Endothelial cell of umbilical vein (primary cell): ENCODE results near the gene NRXN3. TPM values are rescaled to one million over a fixed set of nuclear protein-coding genes. Genes with fewer than 3 reads are reported as not detected.

Experiments used
- BruUV-seq: library from RNA; stranded (reverse); fragments of 400-500 nt; replicated peaks from 2 replicates; lab custom pipeline; 2021; lab: Mats Ljungman, UMichigan
- CTCF ChIA-PET: fragments of 300-600, 350-600 bp; sonication (Branson Sonifier 250); formaldehyde crosslinking; loops from one replicate; lab custom pipeline; 2021; ENCODE audit warnings: antibody characterized with exemption, inconsistent platforms; lab: Charles Lee
- POLR2A ChIA-PET: fragments of 300-600, 350-600 bp; sonication (Branson Sonifier 250); formaldehyde crosslinking; loops from one replicate; lab custom pipeline; 2021; ENCODE audit warnings: antibody characterized with exemption, inconsistent platforms; lab: Charles Lee
- DNase-seq: peaks from one replicate; pipeline ENCODE4 v3.0.0-alpha.2; 2011; ENCODE audit warnings: low read depth, low spot score
- FAIRE-seq: peaks from 2 replicates; lab custom pipeline; 2011; peaks lifted over from hg19 to GRCh38; lab: Jason Lieb, UNC
- H2AFZ ChIP-seq: 2 replicates; pipeline ENCODE4 v1.6.0; 2012; ENCODE audit warnings: low read depth, low read length, control low read depth, inconsistent platforms
- H3K27ac ChIP-seq: 2 replicates; pipeline ENCODE4 v1.5.1; 2011; ENCODE audit warnings: low read depth, mild to moderate bottlenecking, control low read depth, low read length, moderate library complexity; ENCODE audit not compliant: insufficient read depth
- H3K27me3 ChIP-seq, 2 experiments: 2 replicates each; pipeline versions ENCODE4 v1.6.0 to v1.6.1; 2011; ENCODE audit warnings: low read length in 2 of 2, mixed read lengths in 1 of 2; ENCODE audit not compliant: control insufficient read depth in 2 of 2, insufficient read depth in 2 of 2
- H3K36me3 ChIP-seq, 2 experiments: 2 replicates in 1 of 2; 3 replicates in 1 of 2; pipeline ENCODE4 v1.5.1; 2011; ENCODE audit warnings: low read length in 2 of 2, mild to moderate bottlenecking in 1 of 2, moderate library complexity in 1 of 2; ENCODE audit not compliant: control insufficient read depth in 2 of 2, insufficient read depth in 2 of 2; ENCODE audit errors: extremely low read depth in 1 of 2
- H3K4me1 ChIP-seq: 3 replicates; pipeline ENCODE4 v1.5.1; 2011; ENCODE audit warnings: mild to moderate bottlenecking, low read length; ENCODE audit not compliant: control insufficient read depth, insufficient read depth; ENCODE audit errors: extremely low read depth
- H3K4me2 ChIP-seq: 2 replicates; pipeline ENCODE4 v1.6.1; 2011; ENCODE audit warnings: low read length, control low read depth, mixed read lengths; ENCODE audit not compliant: insufficient read depth
- H3K4me3 ChIP-seq, 3 experiments: fragments of 200-600 bp in 1 of 3; sonication (generic), shearing (Covaris generic) in 1 of 3; replicated peaks in 1 of 3; 2 replicates each; pipeline ENCODE4 v1.5.1; 2011 to 2016; ENCODE audit warnings: control low read depth in 3 of 3, low read length in 3 of 3, mild to moderate bottlenecking in 2 of 3, inconsistent platforms in 1 of 3, low read depth in 1 of 3, moderate library complexity in 1 of 3; ENCODE audit not compliant: insufficient read depth in 1 of 3
- H3K79me2 ChIP-seq: 2 replicates; pipeline ENCODE4 v1.6.0; 2012; ENCODE audit warnings: low read length, inconsistent platforms; ENCODE audit not compliant: control insufficient read depth, insufficient read depth
- H3K9ac ChIP-seq: replicated peaks from 2 replicates; pipeline ENCODE3; 2011; ENCODE audit warnings: low read length, control low read depth; ENCODE audit not compliant: insufficient read depth; ENCODE audit errors: extremely low read depth
- H3K9me1 ChIP-seq: replicated peaks from 3 replicates; pipeline ENCODE4 v1.6.0; 2011; ENCODE audit warnings: mild to moderate bottlenecking, low read length; ENCODE audit not compliant: control insufficient read depth, insufficient read depth; ENCODE audit errors: extremely low read depth
- H3K9me3 ChIP-seq: replicated peaks from 2 replicates; pipeline ENCODE4 v1.5.1; 2012; ENCODE audit warnings: low read length, inconsistent platforms; ENCODE audit not compliant: control insufficient read depth, insufficient read depth
- H4K20me1 ChIP-seq: replicated peaks from 2 replicates; pipeline ENCODE3; 2011; ENCODE audit warnings: mild to moderate bottlenecking, low read length; ENCODE audit not compliant: control insufficient read depth, insufficient read depth; ENCODE audit errors: extremely low read depth
- EZH2 ChIP-seq: IDR thresholded peaks from 2 replicates; pipeline ENCODE4 v1.6.1; 2012; ENCODE audit warnings: borderline replicate concordance, low read depth, mild to moderate bottlenecking, moderate library complexity, low read length, inconsistent platforms; ENCODE audit not compliant: severe bottlenecking
- FOS ChIP-seq: IDR thresholded peaks from 2 replicates; pipeline ENCODE4 v1.6.1; 2011; ENCODE audit warnings: mild to moderate bottlenecking, low read length, moderate library complexity, borderline replicate concordance; ENCODE audit not compliant: insufficient read depth
- GATA2 ChIP-seq: IDR thresholded peaks from 2 replicates; pipeline ENCODE4 v1.7.0; 2011; ENCODE audit warnings: low read depth, mild to moderate bottlenecking, moderate library complexity, mixed read lengths, low read length; ENCODE audit not compliant: insufficient read length, insufficient read depth
- JUN ChIP-seq: IDR thresholded peaks from 2 replicates; pipeline ENCODE4 v1.6.1; 2011; ENCODE audit warnings: borderline replicate concordance, low read depth; ENCODE audit not compliant: insufficient read length, insufficient read depth
- MYC ChIP-seq: IDR thresholded peaks from one replicate; pipeline ENCODE4 v1.6.1; 2011; ENCODE audit warnings: mild to moderate bottlenecking, low read depth, low read length
- POLR2A ChIP-seq: IDR thresholded peaks from 2 replicates; pipeline ENCODE4 v1.6.1; 2012; ENCODE audit warnings: low read depth, mild to moderate bottlenecking, control low read depth, low read length
- POLR2AphosphoS5 ChIP-seq: IDR thresholded peaks from 2 replicates; pipeline ENCODE4 v1.6.1; 2012; ENCODE audit warnings: low read depth, mild to moderate bottlenecking, control low read depth, low read length, moderate library complexity; ENCODE audit not compliant: insufficient read depth
- dilution Hi-C: fragments of 300-500 bp; cut with MboI; formaldehyde crosslinking; loops from one replicate; pipeline ENCODE4 v1.15.0; 2019; ENCODE audit warnings: low sequenced_read_pairs; ENCODE audit not compliant: extremely low pct_ligation_motif_present
- intact Hi-C: fragments of 100-400 bp; cut with micrococcal nuclease; formaldehyde crosslinking; loops from one replicate; pipeline ENCODE4 v1.10.0; 2022
- polyA plus RNA-seq, 4 experiments: library from polyadenylated mRNA; depleted of rRNA in 3 of 4; stranded (reverse) in 3 of 4; unstranded in 1 of 4; fragments of >200 nt; gene quantifications; 2 replicates each; pipeline versions ENCODE4 v1.2.1 to v1.2.3, GENCODE V29; 2011 to 2012; ENCODE audit warnings: missing spikeins in 1 of 4
- total RNA-seq: library from RNA; stranded (reverse); gene quantifications from 2 replicates; pipeline ENCODE4 v1.2.3, GENCODE V29; 2021
- TF ChIP-seq, protein P1 (sequence below): IDR thresholded peaks from 2 replicates; pipeline ENCODE4 v1.6.1; 2011; ENCODE audit not compliant: insufficient read depth, insufficient read length
- TF ChIP-seq, protein P2 (sequence below), 2 donors: IDR thresholded peaks; 1 replicate in 1 of 2; 2 replicates in 1 of 2; pipeline ENCODE4 v1.5.1; 2011; ENCODE audit warnings: low read length in 2 of 2, mild to moderate bottlenecking in 2 of 2, moderate library complexity in 2 of 2, control low read depth in 1 of 2, inconsistent platforms in 1 of 2, low read depth in 1 of 2; ENCODE audit not compliant: insufficient read depth in 1 of 2; ENCODE audit errors: extremely low read depth in 1 of 2

Gene NRXN3
- total and polyA plus RNA-seq, 2 donors (not counting 3 experiments of a cell fraction or from before 2014, with no cell fraction given) = 0.72 to 4.2 TPM

- no peaks in the 10 kb centered on the region for H3K4me1 ChIP-seq
- BruUV-seq = no TSS peak
- H2AFZ ChIP-seq = no peak overlapping the region
- no peak for FAIRE-seq
- H3K4me3 ChIP-seq = no peak overlapping the region
- ChIA-PET CTCF (no interaction called here), POLR2A (no interaction called here)
- no peaks in the 10 kb centered on the region for H3K9me1 ChIP-seq
- no peaks in the 10 kb centered on the region for H3K9me3 ChIP-seq
- H3K27ac ChIP-seq = no peak overlapping the region
- H3K4me2 ChIP-seq = no peak overlapping the region
- dilution Hi-C loops = no loop called here
- H3K9ac ChIP-seq = no peak overlapping the region
- H4K20me1 ChIP-seq = no peaks in the 10 kb centered on the region
- H3K79me2 ChIP-seq = no peaks in the 10 kb centered on the region
- no peaks in the 10 kb centered on the region for H3K36me3 ChIP-seq
- DNase-seq = no peak
- H3K27me3 ChIP-seq = no peaks in the 10 kb centered on the region
- intact Hi-C loops = no loop called here
- TF ChIP-seq FOS = no peak
- no peak for TF ChIP-seq GATA2
- TF ChIP-seq POLR2AphosphoS5 = no peak
- TF ChIP-seq, protein P1, sequence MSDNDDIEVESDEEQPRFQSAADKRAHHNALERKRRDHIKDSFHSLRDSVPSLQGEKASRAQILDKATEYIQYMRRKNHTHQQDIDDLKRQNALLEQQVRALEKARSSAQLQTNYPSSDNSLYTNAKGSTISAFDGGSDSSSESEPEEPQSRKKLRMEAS = no peak
- no peak for TF ChIP-seq MYC
- TF ChIP-seq, protein P2, sequence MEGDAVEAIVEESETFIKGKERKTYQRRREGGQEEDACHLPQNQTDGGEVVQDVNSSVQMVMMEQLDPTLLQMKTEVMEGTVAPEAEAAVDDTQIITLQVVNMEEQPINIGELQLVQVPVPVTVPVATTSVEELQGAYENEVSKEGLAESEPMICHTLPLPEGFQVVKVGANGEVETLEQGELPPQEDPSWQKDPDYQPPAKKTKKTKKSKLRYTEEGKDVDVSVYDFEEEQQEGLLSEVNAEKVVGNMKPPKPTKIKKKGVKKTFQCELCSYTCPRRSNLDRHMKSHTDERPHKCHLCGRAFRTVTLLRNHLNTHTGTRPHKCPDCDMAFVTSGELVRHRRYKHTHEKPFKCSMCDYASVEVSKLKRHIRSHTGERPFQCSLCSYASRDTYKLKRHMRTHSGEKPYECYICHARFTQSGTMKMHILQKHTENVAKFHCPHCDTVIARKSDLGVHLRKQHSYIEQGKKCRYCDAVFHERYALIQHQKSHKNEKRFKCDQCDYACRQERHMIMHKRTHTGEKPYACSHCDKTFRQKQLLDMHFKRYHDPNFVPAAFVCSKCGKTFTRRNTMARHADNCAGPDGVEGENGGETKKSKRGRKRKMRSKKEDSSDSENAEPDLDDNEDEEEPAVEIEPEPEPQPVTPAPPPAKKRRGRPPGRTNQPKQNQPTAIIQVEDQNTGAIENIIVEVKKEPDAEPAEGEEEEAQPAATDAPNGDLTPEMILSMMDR (IDR thresholded peaks at IDR 0.05; ENCODE audit: extremely low read depth in 1 of 2, insufficient read depth in 1 of 2, low read depth in 1 of 2, low read length in 2 of 2) = no peak
- TF ChIP-seq JUN = no peak
- TF ChIP-seq EZH2 = no peak
- no peak for TF ChIP-seq POLR2A
Observed at GRCh38 chr14:78142998-78143397, 27.2 kb upstream of the NRXN3 start.
